Rectal smooth muscle tissue (tissue), 1 donor: ENCODE data around the gene STAT5A.
"Not testable (repeated sequence)": the region's sequence is repeated elsewhere in the genome, so short reads cannot be mapped to it uniquely, and the experiment has no call there.

ENCODE experiments used
- H3K27ac ChIP-seq: one replicate; pipeline ENCODE4 v1.7.0; 2013; ENCODE audit warnings: low read depth, low read length, inconsistent platforms
- H3K27me3 ChIP-seq: one replicate; pipeline ENCODE4 v1.7.0; 2013; ENCODE audit warnings: low read length; ENCODE audit not compliant: control insufficient read depth, insufficient read depth
- H3K36me3 ChIP-seq: one replicate; pipeline ENCODE4 v1.7.0; 2013; ENCODE audit warnings: low read length; ENCODE audit not compliant: control insufficient read depth, insufficient read depth
- H3K4me1 ChIP-seq: one replicate; pipeline ENCODE4 v1.7.0; 2013; ENCODE audit warnings: low read length; ENCODE audit not compliant: control insufficient read depth, insufficient read depth
- H3K4me3 ChIP-seq: one replicate; pipeline ENCODE4 v1.7.0; 2013; ENCODE audit warnings: low read length
- H3K9ac ChIP-seq: one replicate; pipeline ENCODE4 v1.7.0; 2013; ENCODE audit warnings: low read length

STAT5A gene

DNA sequence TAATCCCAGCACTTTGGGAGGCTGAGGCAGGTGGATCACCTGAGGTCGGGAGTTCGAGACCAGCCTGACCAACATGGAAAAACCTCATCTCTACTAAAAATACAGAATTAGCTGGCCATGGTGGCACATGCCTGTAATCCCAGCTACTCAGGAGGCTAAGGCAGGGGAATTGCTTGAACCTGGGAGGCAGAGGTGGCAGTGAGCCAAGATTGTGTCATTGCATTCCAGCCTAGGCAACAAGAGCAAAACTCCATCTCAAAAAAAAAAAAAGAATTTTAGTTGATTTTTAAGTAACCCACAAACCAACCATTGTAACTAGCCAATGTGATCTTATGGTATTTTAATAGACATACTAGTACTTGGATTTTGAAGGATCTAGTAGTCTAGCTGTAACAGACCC is 72.1 kb downstream of the STAT5A start:
- H3K36me3 ChIP-seq, H3K9ac ChIP-seq, H3K27ac ChIP-seq, H3K4me3 ChIP-seq, H3K27me3 ChIP-seq: not testable (repeated sequence)
- peaks cover 11% of the 10 kb centered on the region for H3K4me1 ChIP-seq
